Ishikawa (cell line): ENCODE results near the gene NAV2.

Experiments used
- CEBPB ChIP-seq: IDR thresholded peaks from 2 replicates; pipeline ENCODE4 v1.6.1; 2012
- CREB1 ChIP-seq: IDR thresholded peaks from 2 replicates; pipeline ENCODE4 v1.6.1; 2012; ENCODE audit warnings: low read depth
- EGR1 ChIP-seq: IDR thresholded peaks from 2 replicates; pipeline ENCODE4 v1.6.1; 2012
- EP300 ChIP-seq: IDR thresholded peaks from 2 replicates; pipeline ENCODE4 v1.6.1; 2012; ENCODE audit warnings: borderline replicate concordance
- FOXM1 ChIP-seq: IDR thresholded peaks from 2 replicates; pipeline ENCODE4 v1.6.1; 2012; ENCODE audit warnings: low read depth, borderline replicate concordance
- NFIC ChIP-seq: IDR thresholded peaks from 2 replicates; pipeline ENCODE4 v1.6.1; 2012
- RAD21 ChIP-seq: IDR thresholded peaks from 2 replicates; pipeline ENCODE4 v1.6.1; 2012; ENCODE audit warnings: low read depth
- TAF1 ChIP-seq: IDR thresholded peaks from 2 replicates; pipeline ENCODE4 v1.6.1; 2012; ENCODE audit warnings: low read depth, mild to moderate bottlenecking
- TCF12 ChIP-seq: IDR thresholded peaks from 2 replicates; pipeline ENCODE4 v1.6.1; 2012; ENCODE audit warnings: low read depth
- TEAD4 ChIP-seq: IDR thresholded peaks from 2 replicates; pipeline ENCODE4 v1.6.1; 2012
- YY1 ChIP-seq: IDR thresholded peaks from 2 replicates; pipeline ENCODE4 v1.6.1; 2012; ENCODE audit warnings: low read depth
- ZBTB7A ChIP-seq: IDR thresholded peaks from 2 replicates; pipeline ENCODE4 v1.6.1; 2012; ENCODE audit warnings: low read depth
- TF ChIP-seq, protein P1 (sequence below): IDR thresholded peaks from 2 replicates; pipeline ENCODE4 v1.6.1; 2012; ENCODE audit warnings: low read depth, mild to moderate bottlenecking
- TF ChIP-seq, protein P2 (sequence below): IDR thresholded peaks from 2 replicates; pipeline ENCODE4 v1.6.1; 2012
- TF ChIP-seq, protein P3 (sequence below): IDR thresholded peaks from 2 replicates; pipeline ENCODE4 v1.6.1; 2012

Gene NAV2

DNA sequence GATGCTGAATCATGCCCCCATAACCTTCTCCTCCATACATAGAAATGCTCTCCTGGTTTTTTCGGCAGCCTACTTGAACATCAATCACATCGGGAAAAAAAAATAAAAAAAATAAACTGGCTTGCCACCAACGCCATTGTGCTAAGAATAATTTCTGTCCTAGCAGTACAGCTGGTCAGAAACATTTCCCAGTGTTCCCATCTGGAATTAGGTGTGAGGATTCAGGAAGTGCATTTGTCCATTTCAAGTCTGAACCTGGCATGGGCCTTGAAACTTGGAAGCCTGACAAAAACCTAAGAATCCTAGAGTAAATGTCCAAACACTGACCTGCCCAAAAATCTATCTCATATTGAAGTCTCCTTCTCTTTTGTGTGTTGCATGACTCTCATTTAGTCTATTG lies 16.6 kb upstream of the NAV2 start:
- TF ChIP-seq FOXM1 (no peak), RAD21 (no peak), ZBTB7A (no peak), YY1 (no peak), TAF1 (no peak), EGR1 (no peak), EP300 (no peak), CREB1 (no peak), TEAD4 (no peak)
- TF ChIP-seq, protein P1, sequence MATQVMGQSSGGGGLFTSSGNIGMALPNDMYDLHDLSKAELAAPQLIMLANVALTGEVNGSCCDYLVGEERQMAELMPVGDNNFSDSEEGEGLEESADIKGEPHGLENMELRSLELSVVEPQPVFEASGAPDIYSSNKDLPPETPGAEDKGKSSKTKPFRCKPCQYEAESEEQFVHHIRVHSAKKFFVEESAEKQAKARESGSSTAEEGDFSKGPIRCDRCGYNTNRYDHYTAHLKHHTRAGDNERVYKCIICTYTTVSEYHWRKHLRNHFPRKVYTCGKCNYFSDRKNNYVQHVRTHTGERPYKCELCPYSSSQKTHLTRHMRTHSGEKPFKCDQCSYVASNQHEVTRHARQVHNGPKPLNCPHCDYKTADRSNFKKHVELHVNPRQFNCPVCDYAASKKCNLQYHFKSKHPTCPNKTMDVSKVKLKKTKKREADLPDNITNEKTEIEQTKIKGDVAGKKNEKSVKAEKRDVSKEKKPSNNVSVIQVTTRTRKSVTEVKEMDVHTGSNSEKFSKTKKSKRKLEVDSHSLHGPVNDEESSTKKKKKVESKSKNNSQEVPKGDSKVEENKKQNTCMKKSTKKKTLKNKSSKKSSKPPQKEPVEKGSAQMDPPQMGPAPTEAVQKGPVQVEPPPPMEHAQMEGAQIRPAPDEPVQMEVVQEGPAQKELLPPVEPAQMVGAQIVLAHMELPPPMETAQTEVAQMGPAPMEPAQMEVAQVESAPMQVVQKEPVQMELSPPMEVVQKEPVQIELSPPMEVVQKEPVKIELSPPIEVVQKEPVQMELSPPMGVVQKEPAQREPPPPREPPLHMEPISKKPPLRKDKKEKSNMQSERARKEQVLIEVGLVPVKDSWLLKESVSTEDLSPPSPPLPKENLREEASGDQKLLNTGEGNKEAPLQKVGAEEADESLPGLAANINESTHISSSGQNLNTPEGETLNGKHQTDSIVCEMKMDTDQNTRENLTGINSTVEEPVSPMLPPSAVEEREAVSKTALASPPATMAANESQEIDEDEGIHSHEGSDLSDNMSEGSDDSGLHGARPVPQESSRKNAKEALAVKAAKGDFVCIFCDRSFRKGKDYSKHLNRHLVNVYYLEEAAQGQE = no peak
- TF ChIP-seq, protein P2, sequence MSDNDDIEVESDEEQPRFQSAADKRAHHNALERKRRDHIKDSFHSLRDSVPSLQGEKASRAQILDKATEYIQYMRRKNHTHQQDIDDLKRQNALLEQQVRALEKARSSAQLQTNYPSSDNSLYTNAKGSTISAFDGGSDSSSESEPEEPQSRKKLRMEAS = no peak

DNA sequence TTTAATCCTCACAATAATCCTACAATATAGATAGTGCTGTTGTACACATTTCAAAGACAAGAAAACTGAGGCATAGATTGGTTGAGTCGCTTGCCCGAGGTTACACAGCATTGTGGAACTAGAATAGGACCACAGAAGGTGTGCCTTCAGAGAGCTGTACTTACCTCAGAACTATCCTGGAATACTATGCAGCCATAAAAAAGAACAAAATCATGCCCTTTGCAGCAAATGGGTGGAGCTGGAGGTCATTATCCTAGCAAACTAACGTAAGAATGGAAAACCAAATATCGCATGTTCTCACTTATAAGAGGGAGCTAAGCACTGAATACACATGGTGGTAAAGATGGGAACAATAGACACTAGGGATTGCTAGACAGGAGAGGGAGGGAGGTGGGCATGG lies 15.7 kb upstream of the NAV2 start:
- no peak for TF ChIP-seq CREB1
- no peak for TF ChIP-seq TCF12
- TF ChIP-seq, protein P1 = no peak
- TF ChIP-seq NFIC = no peak
- no peak for TF ChIP-seq TAF1
- TF ChIP-seq EP300 = no peak
- no peak for TF ChIP-seq RAD21
- TF ChIP-seq EGR1 = no peak
- no peak for TF ChIP-seq CEBPB
- no peak for TF ChIP-seq FOXM1
- no peak for TF ChIP-seq ZBTB7A
- TF ChIP-seq, protein P2 = no peak
- no peak for TF ChIP-seq YY1
- TF ChIP-seq, protein P3, sequence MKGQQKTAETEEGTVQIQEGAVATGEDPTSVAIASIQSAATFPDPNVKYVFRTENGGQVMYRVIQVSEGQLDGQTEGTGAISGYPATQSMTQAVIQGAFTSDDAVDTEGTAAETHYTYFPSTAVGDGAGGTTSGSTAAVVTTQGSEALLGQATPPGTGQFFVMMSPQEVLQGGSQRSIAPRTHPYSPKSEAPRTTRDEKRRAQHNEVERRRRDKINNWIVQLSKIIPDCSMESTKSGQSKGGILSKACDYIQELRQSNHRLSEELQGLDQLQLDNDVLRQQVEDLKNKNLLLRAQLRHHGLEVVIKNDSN = no peak
- no peak for TF ChIP-seq TEAD4

DNA sequence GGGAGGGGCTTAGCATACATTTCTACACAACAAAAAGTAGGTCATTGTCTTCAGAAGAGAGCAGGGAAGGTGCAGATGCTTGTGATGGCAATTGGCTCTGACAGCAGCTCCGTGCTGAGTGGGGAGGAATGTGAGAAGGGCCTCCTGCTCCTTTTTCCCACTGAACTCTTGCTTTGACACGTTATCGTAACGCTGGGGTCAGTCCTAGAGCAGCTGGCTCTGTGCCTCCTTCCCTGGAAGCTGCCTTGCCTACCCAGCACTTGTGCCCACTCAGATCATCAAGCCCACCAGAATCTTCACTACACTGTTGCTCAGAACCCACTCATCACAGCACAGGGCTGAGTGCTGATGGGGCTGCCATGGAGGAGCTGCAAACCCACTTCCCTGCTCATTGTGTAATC lies 14.9 kb upstream of the NAV2 start:
- TF ChIP-seq CREB1 (no peak), EGR1 (no peak), TCF12 (no peak), FOXM1 (no peak), CEBPB (no peak), TEAD4 (no peak)
- TF ChIP-seq, protein P1 = no peak
- TF ChIP-seq, protein P3 = no peak

DNA sequence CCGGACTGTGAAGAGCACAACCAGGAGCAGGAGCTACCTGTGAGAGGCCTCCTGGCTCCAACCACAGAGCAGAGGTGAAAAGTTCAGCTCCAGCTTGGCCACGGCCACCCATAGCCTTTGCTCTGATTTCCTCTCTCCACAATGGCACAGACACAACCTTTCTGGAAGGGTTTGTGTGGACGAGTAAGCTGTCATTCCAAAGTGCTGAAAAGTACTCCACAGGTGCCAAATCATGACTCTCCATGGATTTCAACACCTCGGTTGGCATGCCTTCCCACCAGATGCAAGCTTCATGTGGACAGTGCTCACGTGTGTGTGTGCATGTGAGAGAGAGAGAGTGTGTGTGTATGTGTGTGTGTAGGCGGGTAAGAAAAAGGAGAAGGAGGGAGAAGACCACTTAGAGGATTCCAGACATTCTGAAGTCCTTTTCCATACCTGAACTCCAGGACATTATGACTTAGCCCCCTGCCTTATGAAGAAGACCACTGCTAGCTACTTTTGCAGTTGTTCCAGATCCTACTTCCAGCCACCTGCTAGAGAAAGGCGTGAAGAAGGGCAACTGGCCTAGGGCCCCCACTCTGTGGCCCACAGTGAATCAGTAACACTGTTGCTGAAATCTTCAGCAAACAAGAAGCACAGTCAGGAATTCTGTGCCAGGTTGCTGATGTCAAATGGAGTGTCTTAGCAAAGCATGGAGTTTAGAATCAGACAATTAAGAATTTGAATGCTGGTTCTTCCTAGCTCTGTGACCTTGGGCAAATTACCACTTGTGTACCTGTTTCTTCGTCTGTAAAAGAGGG lies 13.9 kb upstream of the NAV2 start:
- TF ChIP-seq TAF1 (no peak), NFIC (no peak), YY1 (no peak), TEAD4 (no peak), EGR1 (no peak), CEBPB (no peak)

DNA sequence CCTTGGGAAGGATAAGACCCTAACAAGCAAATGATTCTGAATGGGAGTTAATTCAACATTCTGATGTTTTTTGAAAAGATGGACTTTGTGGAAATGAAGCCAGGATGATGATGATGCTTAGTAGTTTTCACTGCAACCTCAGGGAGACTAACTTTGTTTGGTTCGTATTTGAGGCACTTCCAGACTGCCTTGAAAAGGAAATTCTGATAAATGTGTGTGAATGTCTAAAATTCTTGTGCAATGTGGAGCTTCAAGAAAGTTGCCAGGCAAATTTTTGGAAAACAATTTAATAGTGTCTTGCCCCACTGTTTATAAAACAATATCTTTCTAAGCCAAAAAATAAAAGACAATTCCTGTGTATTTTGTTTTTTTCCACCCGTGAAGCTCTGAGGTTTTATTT lies 11.2 kb upstream of the NAV2 start:
- no peak for TF ChIP-seq RAD21
- no peak for TF ChIP-seq NFIC
- TF ChIP-seq CREB1 = no peak
- no peak for TF ChIP-seq EGR1
- TF ChIP-seq, protein P3 = no peak
- TF ChIP-seq YY1 = no peak
- TF ChIP-seq FOXM1 = no peak
- no peak for TF ChIP-seq TAF1
- no peak for TF ChIP-seq TCF12
- TF ChIP-seq TEAD4 = no peak
- TF ChIP-seq, protein P2 = no peak
- no peak for TF ChIP-seq ZBTB7A
